ENCODE results near the gene CACNB4. TPM values are rescaled to one million over a fixed set of nuclear protein-coding genes. Genes with fewer than 3 reads are reported as not detected.
A peak's percentile ranks its signal among the peaks of the same experiment; 100 is the strongest.

The CACNB4 gene
- total and polyA plus RNA-seq, 2 of the 4 experiments (the other 2 are of a cell fraction), result 0.12 to 0.36 TPM

DNA sequence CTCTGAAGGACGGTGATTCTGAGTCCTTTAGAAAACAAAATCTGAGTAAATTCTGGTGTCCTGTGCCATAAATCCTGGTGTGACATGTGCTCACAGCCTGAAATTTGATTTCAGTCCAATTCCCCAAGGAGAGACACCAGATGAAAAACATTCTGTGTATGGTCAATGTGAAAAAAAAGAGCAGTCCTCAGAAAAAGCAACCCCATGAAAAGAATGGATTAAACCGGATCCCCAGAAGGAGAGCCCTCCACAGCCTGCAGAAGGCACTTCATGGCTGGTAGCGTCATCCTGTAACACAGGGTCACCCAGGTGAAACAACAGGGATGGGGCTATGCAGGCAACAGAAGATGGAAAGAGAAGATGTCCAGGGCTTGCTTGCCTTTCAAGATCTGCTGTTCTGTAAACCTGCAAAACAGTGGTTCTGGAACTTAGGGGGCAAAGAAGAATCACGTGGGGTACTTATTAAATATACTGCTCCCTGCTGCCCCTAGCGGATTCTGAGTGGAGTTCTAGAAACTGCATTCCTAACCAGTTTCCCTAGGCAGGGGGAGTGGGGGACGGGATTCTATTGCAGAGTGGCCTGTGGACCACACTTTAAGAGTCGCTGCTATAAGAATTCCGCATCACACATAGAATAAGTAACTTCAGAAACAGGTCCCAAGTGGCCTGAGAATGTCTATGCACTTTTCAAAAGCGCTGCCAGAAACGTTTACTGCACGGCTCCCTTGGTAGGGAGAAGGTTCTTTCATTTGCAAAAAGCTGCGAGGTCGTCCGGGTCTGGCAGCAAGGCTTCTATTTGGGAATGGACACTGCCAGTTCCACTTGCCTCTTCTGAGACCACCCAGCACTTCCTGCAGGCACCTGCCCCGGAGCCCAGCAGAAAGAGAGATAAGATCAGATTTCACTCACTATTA is 151.7 kb downstream of the CACNB4 start:
- no peak overlapping the region for H2AK9ac ChIP-seq (replicated peaks; ENCODE audit: low read depth, low read length, poor library complexity)
- H3K9ac ChIP-seq (ENCODE audit: low read depth, low read length), result no peak overlapping the region
- DNase-seq (peak; percentile 1), ATAC-seq (ENCODE audit: low read depth) (peak; percentile 62)
- BruUV-seq (replicated peaks), result no TSS peak
- H4K5ac ChIP-seq (ENCODE audit: low read depth, low read length), result no peak overlapping the region
- in situ Hi-C loops (cut with MboI; ENCODE audit: low sequenced_read_pairs) (no loop called here), intact Hi-C loops (cut with micrococcal nuclease) (no loop called here), dilution Hi-C loops (cut with HindIII; ENCODE audit: low sequenced_read_pairs, unreplicated experiment) (no loop called here)
- no peak overlapping the region for H3K14ac ChIP-seq (replicated peaks; ENCODE audit: low read depth, low read length)
- H2BK15ac ChIP-seq (ENCODE audit: low read depth, low read length), result no peak overlapping the region
- no peak overlapping the region for H3K23ac ChIP-seq (ENCODE audit: low read depth, low read length)
- H3K4me1 ChIP-seq (ENCODE audit: control insufficient read depth, insufficient read depth, low read length), result no peaks in the 10 kb centered on the region
- TF ChIP-seq FOS (IDR thresholded peaks at IDR 0.05; ENCODE audit: low read depth, low read length), result no peak
- peak; percentile 38; the same call in 1 of the 2 replicates for TF ChIP-seq CTCF (conservative IDR thresholded peaks at IDR 0.05; ENCODE audit: low read depth, low read length)
- no peak for TF ChIP-seq MXI1 (IDR thresholded peaks at IDR 0.05; ENCODE audit: borderline replicate concordance, low read depth, low read length)
- TF ChIP-seq USF2 (IDR thresholded peaks at IDR 0.05; ENCODE audit: low read depth, low read length), result peak; percentile 26; the same call in 1 of the 2 replicates
- H3K9me1 ChIP-seq (ENCODE audit: insufficient read depth, low read length), result no peaks in the 10 kb centered on the region
- no peak overlapping the region for H2AFZ ChIP-seq (replicated peaks; ENCODE audit: low read length, poor library complexity)
- no peak overlapping the region for H3K18ac ChIP-seq (ENCODE audit: low read depth, low read length)
- H3K27me3 ChIP-seq (ENCODE audit: control insufficient read depth, insufficient read depth, low read length), result no peaks in the 10 kb centered on the region
- H3K36me3 ChIP-seq (ENCODE audit: control insufficient read depth, insufficient read depth, low read length), result no peaks in the 10 kb centered on the region
- H4K91ac ChIP-seq (ENCODE audit: insufficient read depth, low read depth, low read length), result no peak overlapping the region
- no peak overlapping the region for H3K56ac ChIP-seq (ENCODE audit: extremely low read depth, insufficient read depth, low read length)
- H3K4ac ChIP-seq (ENCODE audit: low read depth, low read length), result no peak overlapping the region
- no peaks in the 10 kb centered on the region for H4K20me1 ChIP-seq (ENCODE audit: insufficient read depth, low read length)
- H3K4me3 ChIP-seq (ENCODE audit: insufficient read depth, low read depth, low read length), result no peak overlapping the region
- no peak overlapping the region for H2AK5ac ChIP-seq (ENCODE audit: low read depth, low read length)
- H2BK20ac ChIP-seq (ENCODE audit: low read depth, low read length), result no peak overlapping the region
- CTCF ChIA-PET, result no interaction called here
- H2BK5ac ChIP-seq (ENCODE audit: low read depth, low read length, poor library complexity, severe bottlenecking), result no peak overlapping the region
- H3K27ac ChIP-seq (ENCODE audit: insufficient read depth, low read length), result no peak overlapping the region
- H3K9me3 ChIP-seq (ENCODE audit: control insufficient read depth, insufficient read depth, low read length), result no peaks in the 10 kb centered on the region
- H2BK120ac ChIP-seq (ENCODE audit: low read depth, low read length), result no peak overlapping the region
- no peak overlapping the region for H3K4me2 ChIP-seq (ENCODE audit: low read depth, low read length)
- no CpG with 5 or more reads among the region's 15 CpGs for WGBS, 2 experiments (ENCODE audit: extremely low coverage in 2 of 2, insufficient read length in 1 of 2)
- H3K79me1 ChIP-seq (ENCODE audit: low read depth in 1 of 2, low read length in 2 of 2), result no peaks in the 10 kb centered on the region
- POLR2A ChIA-PET (ENCODE audit: unreplicated experiment), result no interaction called here
- H4K8ac ChIP-seq (ENCODE audit: low read depth in 2 of 2, low read length in 2 of 2), result no peak overlapping the region
